ENCODE data around the gene ZNF346.
A peak's percentile ranks its signal among the peaks of the same experiment; 100 is the strongest.
"Not testable (repeated sequence)": the region's sequence is repeated elsewhere in the genome, so short reads cannot be mapped to it uniquely, and the experiment has no call there.

The ZNF346 gene, protein sequence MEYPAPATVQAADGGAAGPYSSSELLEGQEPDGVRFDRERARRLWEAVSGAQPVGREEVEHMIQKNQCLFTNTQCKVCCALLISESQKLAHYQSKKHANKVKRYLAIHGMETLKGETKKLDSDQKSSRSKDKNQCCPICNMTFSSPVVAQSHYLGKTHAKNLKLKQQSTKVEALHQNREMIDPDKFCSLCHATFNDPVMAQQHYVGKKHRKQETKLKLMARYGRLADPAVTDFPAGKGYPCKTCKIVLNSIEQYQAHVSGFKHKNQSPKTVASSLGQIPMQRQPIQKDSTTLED

DNA sequence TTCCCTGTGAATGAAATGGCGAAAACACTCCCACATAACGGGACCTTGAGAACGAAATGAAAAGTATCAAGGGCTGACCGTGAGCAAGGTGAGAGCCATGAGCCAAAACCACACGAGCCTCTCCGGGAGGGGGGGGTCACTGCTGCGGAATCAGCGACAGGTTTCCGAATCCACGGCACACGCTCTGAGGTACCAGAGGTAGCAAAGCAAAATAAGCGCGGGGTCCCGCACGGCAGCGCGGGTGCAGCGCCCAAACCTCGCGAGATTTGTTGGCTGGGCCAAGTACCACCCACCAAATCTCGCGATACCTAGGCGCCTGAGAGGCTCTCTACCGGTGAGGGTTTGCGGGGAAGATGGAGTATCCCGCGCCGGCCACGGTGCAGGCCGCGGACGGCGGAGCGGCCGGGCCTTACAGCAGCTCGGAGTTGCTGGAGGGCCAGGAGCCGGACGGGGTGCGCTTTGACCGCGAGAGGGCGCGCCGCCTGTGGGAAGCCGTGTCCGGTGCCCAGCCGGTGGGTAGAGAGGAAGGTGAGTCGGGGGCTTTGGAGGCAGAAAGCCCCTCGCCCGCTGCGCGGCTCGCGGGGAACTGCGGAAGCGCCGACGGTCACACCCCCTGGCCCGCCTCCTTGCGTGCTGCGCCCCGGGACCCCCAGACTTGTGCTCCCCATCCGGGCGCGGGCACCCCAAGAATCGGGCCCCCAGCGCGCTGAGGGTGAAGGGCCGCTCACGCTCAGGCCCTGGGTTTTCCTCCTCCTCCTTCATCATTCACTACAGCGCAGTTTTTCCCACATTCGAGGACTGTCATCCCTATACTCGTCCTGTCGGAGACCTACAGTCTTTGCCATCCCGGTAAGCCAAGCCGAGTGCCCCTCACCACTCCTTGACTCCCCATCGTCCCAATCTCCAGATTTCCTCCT is at the start of gene ZNF346:
ZNF346 (plus strand) TSS at position 311 of the 917 bp plus-strand sequence; CDS start at position 354, 43 bp downstream.
- peak; percentile 94 for DNase-seq

DNA sequence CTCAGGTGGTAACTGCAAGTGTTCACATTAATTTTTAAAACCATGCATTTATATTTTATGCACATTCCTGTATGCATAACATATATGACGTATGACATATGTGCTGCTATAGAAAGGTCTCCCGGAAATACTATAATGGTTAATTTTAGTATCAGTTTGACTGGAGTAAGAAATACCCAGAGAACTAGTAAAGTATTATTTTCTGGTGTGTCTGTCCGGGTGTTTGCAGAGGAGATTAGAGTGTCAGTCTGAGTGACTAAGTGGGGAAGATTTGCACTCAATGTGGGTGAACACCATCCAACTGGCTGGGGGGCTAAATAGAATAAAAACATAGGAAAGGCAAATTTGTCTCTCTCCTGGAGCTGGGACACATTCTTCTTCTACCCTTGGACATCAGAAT is 42.8 kb upstream of the ZNF346 start:
- DNase-seq: peak; percentile 19

DNA sequence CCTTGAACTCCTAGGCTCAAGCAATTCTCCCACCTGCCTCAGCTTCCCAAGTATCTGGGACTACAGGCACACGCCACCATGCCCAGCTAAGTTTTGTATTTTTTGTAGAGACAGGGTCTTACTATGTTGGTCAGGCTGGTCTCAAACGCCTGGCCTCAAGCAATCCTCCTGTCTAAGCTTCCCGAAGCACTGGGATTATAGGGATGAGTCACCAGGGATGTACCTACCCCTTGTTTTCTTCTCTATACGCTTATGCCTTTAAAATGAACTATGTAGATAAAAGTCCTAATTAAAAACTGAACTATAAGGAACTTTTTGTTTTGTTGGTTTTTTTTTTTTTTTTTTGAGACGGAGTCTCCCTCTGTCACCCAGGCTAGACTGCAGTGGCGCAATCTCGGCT is 41.7 kb upstream of the ZNF346 start:
- DNase-seq: no peak

DNA sequence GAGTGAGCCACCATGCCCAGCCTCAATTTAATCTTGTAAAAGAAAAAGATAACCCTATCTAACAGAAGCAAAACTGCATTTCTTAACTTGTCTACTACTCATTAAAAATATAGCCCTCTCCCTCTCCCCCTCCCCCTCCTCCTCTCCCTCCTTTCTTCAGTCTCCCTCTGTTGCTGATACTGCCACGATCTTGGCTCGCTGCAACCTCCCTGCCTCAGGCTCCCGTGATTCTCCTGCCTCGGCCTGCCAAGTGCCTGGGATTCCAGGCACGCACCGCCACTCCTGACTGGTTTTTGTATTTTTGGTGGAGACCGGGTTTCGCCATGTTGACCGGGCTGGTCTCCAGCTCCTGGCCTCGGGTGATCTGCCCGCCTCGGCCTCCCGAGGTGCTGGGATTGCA is 39.4 kb upstream of the ZNF346 start:
- DNase-seq: not testable (repeated sequence)

DNA sequence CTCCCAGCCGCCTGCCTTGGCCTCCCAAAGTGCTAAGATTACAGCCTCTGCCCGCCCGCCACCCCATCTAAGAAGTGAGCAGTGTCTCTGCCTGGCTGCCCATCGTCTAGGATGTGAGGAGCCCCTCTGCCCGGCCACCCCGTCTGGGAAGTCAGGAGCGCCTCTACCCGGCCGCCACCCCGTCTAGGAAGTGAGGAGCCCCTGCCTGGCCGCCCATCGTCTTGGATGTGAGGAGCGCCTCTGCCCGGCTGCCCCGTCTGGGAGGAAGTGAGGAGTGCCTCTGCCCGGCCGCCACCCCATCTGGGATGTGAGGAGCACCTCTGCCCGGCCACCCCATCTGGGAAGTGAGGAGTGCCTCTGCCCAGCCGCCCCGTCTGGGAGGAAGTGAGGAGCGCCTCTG is 38.9 kb upstream of the ZNF346 start:
- DNase-seq: not testable (repeated sequence)

DNA sequence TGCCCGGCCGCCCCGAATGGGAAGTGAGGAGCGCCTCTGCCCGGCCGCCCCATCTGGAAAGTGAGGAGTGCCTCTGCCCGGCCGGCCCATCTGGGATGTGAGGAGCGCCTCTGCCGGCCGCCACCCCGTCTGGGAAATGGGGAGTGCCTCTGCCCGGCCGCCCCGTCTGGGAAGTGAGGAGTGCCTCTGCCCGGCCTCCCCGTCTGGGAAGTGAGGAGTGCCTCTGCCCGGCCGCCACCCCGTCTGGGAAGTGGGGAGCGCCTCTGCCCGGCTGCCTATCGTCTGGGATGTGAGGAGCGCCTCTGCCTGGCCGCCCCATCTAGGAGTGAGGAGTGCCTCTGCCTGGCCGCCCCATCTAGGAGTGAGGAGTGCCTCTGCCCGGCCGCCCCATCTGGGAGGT is 38.3 kb upstream of the ZNF346 start:
- DNase-seq: not testable (repeated sequence)

DNA sequence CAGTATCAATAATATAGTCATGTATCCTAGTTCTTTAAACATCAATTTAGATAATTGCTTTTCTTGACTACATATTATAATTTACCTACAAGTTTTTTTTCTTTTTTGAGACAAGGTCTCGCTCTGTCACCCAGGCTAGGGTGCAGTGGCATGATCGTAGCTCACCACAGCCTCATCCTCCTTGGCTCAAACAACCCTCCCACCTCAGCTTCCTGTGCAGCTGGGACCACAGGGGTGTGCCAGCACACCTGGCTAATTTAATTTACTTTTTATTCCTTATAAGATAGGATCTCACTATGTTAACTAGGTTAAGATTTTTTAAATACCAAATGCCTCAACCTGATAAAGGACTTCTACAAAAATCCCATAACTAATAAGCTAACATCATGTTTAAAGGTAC is 37.0 kb upstream of the ZNF346 start:
- peak; percentile 16 for DNase-seq

DNA sequence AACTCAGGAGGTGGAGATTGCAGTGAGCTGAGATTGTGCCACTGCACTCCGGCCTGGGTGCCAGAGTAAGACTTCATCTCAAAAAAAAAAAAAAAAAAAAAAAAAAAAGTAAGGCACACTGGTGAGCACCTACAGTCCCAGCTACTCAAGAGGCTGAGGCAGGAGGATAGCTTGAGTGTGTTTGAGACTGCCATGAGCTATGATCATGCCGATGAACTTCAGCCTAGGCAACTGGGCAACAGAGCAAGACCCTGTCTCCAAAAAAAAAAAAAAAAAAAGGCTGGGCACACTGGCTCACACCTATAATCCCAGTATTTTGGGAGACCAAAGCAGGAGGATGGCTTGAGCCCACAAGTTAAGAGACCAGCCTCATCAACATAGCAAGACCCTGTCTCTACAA is 36.2 kb upstream of the ZNF346 start:
- DNase-seq: no peak

DNA sequence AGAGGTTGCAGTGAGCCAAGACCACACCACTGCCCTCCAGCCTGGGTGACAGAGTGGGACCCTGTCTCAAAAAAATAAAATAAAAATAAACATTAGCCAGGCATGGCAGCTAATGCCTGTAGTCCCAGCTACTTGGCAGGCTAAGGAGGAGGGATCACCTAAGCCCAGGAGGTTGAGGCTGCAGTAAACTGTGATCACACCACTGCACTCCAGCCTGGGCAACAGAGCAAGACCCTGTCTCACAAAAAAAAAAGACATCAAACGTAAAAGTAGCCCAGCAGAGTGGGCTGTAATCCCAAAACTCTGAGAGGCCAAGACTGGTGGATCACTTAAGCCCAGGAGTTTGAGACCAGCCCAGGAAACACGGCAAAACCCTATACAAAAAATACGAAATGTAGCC is 34.9 kb upstream of the ZNF346 start:
- no peak for DNase-seq

DNA sequence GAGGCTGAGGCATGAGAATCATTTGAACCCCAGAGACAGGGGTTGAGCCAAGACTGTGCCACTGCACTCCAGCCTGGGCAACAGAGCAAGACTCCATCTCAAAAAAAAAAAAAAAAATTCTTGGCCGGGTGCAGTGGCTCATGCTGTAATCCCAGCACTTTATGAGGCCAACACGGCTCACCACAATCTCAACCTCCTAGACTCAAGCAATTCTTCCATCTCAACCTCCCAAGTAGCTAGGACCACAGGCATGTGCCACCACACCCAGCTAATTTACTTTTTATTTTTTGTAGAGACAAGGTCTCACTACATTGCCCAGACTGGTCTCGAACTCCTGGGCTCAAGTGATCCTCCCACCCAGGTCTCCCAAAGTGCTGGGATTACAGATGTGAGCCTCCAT is 29.4 kb upstream of the ZNF346 start:
- DNase-seq: not testable (repeated sequence)

DNA sequence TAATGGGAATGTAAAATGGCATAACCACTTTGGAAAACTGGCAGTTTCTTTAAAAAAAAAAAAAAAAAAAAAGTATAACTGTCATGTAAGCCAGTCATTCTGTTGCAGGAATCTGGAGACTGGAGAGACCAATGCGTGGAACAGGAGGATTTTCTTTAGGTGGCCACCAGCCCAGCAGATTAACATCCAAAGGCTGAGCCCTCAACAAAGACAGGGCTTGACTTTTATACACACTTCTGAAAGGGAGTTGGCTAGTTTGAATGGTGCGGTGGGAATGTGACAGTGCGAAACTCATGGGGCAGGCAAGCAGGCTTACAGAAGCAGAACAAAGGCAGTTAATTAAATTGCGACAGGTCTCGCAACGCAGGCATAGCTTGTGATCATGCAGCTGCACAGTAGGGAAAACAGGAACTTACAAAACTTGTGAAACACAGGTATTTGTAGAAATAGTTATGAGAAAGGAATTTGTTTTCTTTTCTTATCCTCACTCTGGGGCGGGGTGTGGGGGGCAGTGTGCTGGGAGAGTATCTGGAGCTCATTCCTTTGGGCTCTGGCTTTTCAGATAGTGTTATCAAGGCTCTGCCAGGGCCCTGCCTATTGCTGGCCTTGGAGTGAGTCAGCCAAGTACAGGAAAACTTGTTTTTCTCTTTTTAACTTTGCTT is 27.9 kb upstream of the ZNF346 start:
- DNase-seq: no peak

DNA sequence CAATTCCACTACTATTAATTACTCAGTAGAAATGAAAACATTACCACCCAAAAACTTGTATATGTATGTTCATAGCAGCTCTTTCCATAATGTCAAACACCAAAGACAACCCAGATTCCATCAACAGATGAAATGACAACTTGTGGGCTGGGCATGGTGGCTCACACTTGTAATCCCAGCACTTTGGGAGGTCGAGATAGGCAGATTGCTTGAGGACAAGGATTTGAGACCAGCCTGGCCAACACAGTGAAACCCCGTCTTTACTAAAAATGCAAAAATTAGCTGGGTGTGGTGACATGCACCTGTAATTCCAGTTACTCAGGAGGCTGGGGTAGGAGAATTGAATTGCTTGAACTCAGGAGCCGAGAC is 27.4 kb upstream of the ZNF346 start:
- no peak for DNase-seq

DNA sequence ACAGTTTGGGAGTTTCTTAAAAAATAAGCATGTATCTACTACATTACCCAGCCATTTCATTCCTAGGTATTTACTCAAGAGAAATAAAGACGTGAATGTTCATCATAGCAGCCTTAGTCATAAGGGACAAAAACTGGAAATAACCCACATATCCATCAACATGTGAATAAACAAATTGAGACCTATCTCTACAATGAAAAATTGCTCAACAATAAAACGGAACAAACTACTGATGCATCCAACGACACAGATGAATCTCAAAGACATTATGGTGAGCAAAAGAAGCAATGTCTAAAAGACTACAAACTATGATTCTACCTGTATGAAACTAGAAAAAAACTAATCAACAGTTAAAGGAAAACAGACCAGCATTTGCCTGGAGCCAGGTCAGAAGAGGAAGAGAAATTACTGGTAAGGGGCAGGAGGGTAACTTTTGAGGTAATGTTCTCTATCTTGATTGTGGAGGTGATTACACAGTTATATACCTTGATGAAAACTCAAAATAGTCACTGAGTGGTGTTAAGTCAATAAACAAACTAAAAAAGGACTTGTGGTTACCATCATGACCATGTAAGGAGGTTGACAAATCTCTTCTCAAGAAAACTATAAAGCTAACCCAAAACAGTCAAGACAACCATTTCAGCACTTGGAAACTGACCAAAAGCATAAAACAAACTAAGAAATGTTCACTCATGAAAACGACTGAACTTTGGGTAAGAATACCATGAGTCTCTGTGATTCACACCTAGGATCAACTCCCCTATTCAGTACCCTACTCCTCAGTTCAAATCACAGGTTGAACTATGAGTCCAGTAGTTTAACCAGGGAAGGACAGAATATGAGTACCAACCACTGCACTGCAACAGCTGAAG is 26.4 kb upstream of the ZNF346 start:
- DNase-seq: no peak

DNA sequence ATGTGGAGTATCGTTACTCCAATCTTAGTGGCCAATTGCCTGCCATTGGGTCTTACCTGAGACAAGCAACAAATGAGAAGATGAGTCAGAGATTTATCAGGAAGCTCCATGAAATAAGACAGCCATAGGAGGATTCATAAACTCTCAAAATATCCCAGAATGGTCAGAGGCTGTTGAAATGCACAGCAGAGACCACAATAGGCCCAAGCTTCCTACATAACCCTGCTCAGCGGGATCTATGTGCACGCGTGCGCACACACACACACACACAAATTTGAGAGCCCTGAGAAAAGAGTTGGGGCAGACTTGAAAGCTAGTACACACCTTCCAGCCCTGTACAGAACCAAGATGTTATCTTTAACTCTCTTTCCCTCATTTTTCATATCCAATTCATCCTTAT is 25.7 kb upstream of the ZNF346 start:
- DNase-seq: no peak

DNA sequence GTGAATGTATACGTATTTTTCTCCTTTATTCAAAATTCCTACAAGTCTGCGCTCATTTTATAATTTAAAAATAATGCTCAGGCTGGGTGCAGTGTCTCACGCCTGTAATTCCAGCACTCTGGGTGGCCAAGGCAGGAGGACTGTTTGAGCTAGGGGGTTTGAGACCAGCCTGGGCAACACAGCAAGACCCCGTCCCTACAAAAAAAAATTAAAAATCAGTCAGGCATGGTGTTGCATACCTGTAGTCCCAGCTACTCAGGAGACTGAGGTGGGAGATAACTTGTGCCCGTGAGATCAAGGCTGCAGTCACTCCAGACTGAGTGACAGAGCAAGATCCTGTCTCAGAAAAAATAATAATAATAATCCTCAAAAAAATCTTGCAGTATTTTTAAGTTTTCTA is 23.7 kb upstream of the ZNF346 start:
- no peak for DNase-seq

DNA sequence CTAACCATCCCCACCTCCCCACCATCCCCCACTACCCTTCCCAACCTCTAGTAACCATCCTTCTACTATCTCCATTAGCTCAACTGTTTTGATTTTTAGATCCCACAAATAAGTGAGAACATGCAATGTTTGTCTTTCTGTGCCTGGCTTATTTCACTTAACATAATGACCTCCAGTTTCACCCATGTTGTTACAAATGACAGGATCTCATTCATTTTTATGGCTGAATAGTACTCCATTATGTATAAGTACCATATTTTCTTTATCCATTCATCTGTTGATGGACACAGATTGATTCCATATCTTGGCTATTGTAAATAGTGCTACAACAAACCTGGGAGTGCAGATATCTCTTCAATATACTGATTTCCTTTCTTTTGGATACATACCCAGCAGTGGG is 23.0 kb upstream of the ZNF346 start:
- DNase-seq: not testable (repeated sequence)

DNA sequence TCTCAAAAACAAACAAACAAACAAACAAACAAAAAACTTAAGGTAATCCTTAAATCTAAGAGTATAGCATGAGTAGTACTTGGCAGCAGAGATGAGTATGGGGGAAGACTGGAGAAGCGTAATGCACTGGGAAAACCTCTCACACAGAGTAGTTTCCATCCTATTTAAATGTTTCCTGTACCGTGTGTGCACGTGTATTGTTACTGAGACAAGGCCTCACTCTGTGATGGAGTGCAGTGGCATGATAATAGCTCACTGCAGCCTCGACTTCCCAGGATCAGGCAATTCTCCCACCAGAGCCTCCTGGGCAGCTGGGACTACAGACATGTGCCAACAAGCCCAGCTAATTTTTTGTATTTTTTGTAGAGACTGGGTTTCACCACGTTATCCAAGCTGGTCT is 18.8 kb upstream of the ZNF346 start:
- DNase-seq: no peak

DNA sequence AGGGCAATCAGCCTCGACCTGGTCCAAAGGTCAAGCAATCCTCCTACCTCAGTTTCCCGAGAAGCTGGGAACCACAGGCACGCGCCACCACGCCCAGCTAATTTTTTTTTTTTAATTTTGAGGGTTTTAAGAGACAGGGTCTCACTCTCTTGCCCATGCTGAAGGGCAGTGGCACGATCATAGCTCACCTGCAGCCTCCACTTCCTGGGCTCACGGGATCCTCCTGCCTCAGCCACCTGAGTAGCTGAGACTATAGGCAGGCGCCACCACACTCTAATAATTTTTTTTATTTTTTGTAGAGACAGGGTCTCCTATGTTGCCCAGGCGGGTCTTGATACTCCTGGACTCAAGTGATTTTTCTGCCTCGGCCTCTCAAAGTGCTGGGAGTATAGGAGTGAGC is 17.5 kb upstream of the ZNF346 start:
- DNase-seq: no peak

DNA sequence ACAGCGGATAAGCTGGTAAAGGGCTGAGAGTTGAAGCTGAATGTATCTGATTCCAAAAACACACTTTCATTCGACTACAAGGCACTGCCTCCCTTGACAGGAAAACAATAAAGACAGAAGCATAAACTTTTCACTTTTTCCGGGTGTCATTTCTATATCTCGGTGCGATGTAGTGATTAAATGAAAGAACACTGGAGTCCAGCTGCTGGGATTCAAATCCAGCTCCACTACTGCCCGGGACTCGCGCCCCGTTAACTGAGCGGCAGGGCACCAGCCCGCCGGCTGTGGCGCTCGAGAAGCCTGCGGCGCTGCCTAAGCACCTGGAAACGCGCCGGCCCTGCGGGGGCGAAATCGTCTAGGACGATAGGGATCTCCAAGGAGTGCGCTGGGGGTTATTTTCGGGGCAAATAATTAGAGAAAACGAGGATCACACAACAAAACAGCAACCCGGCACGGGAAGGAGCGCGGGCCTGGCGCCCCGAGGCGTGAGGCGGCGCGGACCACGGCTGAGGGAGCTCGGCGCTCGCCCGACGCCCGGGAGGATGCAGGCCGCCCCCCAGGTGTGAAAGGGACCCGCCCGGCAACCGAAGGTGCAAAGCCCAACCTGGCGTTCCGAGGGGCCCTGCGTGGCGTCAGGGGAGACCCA is 16.8 kb upstream of the ZNF346 start:
- DNase-seq: peak; percentile 72

DNA sequence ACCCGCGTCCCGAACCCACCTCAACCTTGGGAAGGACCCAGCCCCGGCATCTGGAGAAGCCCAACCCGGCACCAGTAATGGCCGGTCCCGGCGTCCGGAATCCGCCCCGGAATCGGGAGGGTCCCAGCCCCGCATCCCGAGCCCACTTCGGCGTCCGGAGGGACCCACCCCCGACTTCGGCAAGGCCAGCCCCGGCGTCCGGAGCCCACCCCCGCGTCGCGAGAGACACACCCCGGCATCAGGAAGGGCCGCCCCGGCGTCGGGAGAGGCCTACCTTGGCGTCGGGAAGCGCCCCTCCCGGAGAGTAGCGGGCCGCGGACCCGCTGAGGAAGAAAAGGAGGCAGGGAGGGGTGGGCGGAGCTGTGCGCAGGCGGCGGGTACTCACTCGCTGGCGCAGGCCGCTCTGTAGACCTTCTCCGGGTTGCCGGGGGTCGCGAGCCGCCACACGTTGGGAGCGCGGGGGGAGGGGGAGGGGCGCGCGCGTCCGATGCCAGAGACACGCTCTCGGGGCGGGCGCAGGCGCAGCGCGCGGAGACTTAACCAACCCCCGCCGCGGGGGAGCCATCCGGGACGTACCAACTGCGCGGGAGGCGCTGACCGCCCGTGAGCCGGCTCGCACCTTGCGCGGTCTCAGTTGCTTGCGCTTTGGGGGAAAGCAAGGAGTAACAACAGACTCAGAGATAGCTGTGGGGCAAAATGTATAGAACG is 16.1 kb upstream of the ZNF346 start, which contains the start of gene UIMC1:
UIMC1 (minus strand) TSS at position 515 of the 708 bp plus-strand sequence. CDS start 24,164 bp downstream, outside the sequence.
- peak; percentile 93 for DNase-seq

DNA sequence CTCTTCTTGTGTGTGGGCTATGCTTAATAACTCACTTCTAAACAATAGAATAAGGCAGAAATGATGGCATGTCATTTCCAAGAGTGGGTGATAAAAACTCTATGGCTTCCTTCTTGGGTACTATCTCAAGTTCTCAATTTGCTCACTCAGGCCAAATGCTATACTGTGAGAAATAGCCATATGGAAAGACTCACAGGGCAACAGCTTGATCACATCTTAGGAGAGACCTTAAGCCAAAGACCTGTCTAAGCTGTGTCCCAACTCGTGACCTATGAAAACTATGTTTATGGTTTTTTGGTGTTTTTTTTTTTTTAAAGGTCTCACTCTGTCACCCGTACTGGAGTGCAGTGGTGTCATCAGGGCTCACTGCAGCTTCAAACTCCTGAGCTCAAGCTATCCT is 13.8 kb upstream of the ZNF346 start:
- DNase-seq: no peak

Measured in activated CD4-positive, alpha-beta T cell treated with anti-CD3 and anti-CD28 coated beads, Interleukin-2, amount 50 U/mL, for 16 hours (primary cell).